ENCODE data around the gene ATP5F1B. TPM values are rescaled to one million over a fixed set of nuclear protein-coding genes. Genes with fewer than 3 reads are reported as not detected.

Gene ATP5F1B
- total and polyA plus RNA-seq, 2 of the 13 experiments (the other 11 are each of a cell fraction or from before 2014, with no cell fraction given), result 1,051 to 1,180 TPM

DNA sequence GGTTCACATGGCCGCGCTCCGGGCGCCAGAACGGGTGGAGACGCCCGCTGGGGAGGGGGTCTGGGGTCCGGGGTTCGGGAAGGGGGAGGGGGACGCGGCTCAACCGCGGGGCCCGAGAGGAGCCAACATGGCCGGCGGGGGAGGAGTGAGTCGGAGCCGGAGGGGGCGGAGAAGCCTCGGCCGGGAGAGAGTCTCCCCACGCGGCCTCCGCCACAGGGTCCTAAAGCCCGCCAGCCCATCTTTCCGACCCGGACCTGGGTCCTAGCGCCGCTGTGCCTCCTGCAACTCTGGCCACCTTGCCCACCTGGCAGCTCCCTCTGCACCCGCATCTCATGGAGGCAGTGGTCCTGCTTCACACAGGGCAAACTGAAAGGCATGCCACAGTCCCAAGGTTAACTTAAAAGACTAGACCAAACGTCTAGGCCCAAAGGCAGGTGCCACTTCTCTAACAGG lies 15.6 kb downstream of the ATP5F1B start, which contains the start of gene BAZ2A (continued):
- TF ChIP-seq ZNF556 (CRISPR knock-in tag; IDR thresholded peaks at IDR 0.05; ENCODE audit: borderline replicate concordance) (no peak), MTF2 (CRISPR knock-in tag; IDR thresholded peaks at IDR 0.05; ENCODE audit: borderline replicate concordance) (no peak), MLLT10 (CRISPR knock-in tag; IDR thresholded peaks at IDR 0.05) (no peak), AGO1 (IDR thresholded peaks at IDR 0.05; ENCODE audit: low read depth, low read length, poor library complexity, severe bottlenecking) (no peak), ZNF20 (CRISPR knock-in tag; IDR thresholded peaks at IDR 0.05) (no peak), ZNF292 (CRISPR knock-in tag; IDR thresholded peaks at IDR 0.05; ENCODE audit: borderline replicate concordance, low read depth) (peak; percentile 53; the same call in 1 of the 2 replicates), RXRA (CRISPR knock-in tag; IDR thresholded peaks at IDR 0.05) (0 out of 2 replicates have a peak, but pooled peaks have one; percentile 21), ZNF225 (CRISPR knock-in tag; IDR thresholded peaks at IDR 0.05) (no peak), ZNF354B (CRISPR knock-in tag; IDR thresholded peaks at IDR 0.05) (no peak), ARNT2 (CRISPR knock-in tag; IDR thresholded peaks at IDR 0.05; ENCODE audit: low read depth) (no peak), ATF6 (CRISPR knock-in tag; conservative IDR thresholded peaks at IDR 0.05) (no peak), ZBTB25 (CRISPR knock-in tag; IDR thresholded peaks at IDR 0.05) (no peak), NFIB (CRISPR knock-in tag; IDR thresholded peaks at IDR 0.05; ENCODE audit: borderline replicate concordance) (no peak), HIVEP1 (CRISPR knock-in tag; IDR thresholded peaks at IDR 0.05) (no peak), NR2C2 (CRISPR knock-in tag; IDR thresholded peaks at IDR 0.05; ENCODE audit: borderline replicate concordance) (no peak), NFYC (CRISPR knock-in tag; IDR thresholded peaks at IDR 0.05) (0 out of 2 replicates have a peak, but pooled peaks have one; percentile 26), ZNF580 (CRISPR knock-in tag; IDR thresholded peaks at IDR 0.05; ENCODE audit: borderline replicate concordance, low read depth) (peak; percentile 80; the same call in 1 of the 2 replicates), ZNF550 (CRISPR knock-in tag; IDR thresholded peaks at IDR 0.05; ENCODE audit: borderline replicate concordance) (no peak), NFE2 (CRISPR knock-in tag; IDR thresholded peaks at IDR 0.05) (no peak), YEATS2 (CRISPR knock-in tag; IDR thresholded peaks at IDR 0.05; ENCODE audit: borderline replicate concordance) (peak; percentile 53; the same call in 1 of the 2 replicates), ZNF883 (CRISPR knock-in tag; IDR thresholded peaks at IDR 0.05; ENCODE audit: not compliant biosample characterization) (peak; percentile 65), PCBP1 (IDR thresholded peaks at IDR 0.05; ENCODE audit: borderline replicate concordance, low read depth, low read length) (peak; percentile 92; the same call in 1 of the 2 replicates), HOXD1 (CRISPR knock-in tag; IDR thresholded peaks at IDR 0.05) (peak; percentile 48; the same call in 1 of the 2 replicates), RXRB (CRISPR knock-in tag; IDR thresholded peaks at IDR 0.05; ENCODE audit: borderline replicate concordance) (peak; percentile 57; the same call in 1 of the 2 replicates), KDM5B (CRISPR knock-in tag; IDR thresholded peaks at IDR 0.05; ENCODE audit: borderline replicate concordance) (peak; percentile 82; the same call in 1 of the 2 replicates), PITX1 (CRISPR knock-in tag; IDR thresholded peaks at IDR 0.05) (peak; percentile 76)
- TF ChIP-seq, protein P1, sequence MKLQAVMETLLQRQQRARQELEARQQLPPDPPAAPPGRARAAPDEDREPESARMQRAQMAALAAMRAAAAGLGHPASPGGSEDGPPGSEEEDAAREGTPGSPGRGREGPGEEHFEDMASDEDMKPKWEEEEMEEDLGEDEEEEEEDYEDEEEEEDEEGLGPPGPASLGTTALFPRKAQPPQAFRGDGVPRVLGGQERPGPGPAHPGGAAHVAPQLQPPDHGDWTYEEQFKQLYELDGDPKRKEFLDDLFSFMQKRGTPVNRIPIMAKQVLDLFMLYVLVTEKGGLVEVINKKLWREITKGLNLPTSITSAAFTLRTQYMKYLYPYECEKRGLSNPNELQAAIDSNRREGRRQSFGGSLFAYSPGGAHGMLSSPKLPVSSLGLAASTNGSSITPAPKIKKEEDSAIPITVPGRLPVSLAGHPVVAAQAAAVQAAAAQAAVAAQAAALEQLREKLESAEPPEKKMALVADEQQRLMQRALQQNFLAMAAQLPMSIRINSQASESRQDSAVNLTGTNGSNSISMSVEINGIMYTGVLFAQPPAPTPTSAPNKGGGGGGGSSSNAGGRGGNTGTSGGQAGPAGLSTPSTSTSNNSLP (IDR thresholded peaks at IDR 0.05; ENCODE audit: low read depth, low read length), result peak; percentile 36; the same call in 1 of the 2 replicates

Data from HepG2 (cell line).